ACC112 (cell line): Measurements from ENCODE around the gene F7.

Source experiments
- H2AFZ ChIP-seq: fragments of 200-600 bp; sonication (generic); one replicate; pipeline ENCODE4 v1.6.0; 2017; ENCODE audit warnings: antibody characterized with exemption, low read length; ENCODE audit not compliant: unreplicated experiment
- H3K27ac ChIP-seq: fragments of 200-600 bp; sonication (generic); 2 replicates; pipeline ENCODE4 v1.5.1; 2014; ENCODE audit warnings: low read depth, mild to moderate bottlenecking, antibody characterized with exemption, low read length, moderate library complexity
- H3K27me3 ChIP-seq: fragments of 200-600 bp; sonication (generic); 2 replicates; pipeline ENCODE4 v1.6.1; 2014; ENCODE audit warnings: mild to moderate bottlenecking, antibody characterized with exemption, low read length, moderate library complexity, mixed read lengths; ENCODE audit not compliant: insufficient read depth
- H3K36me3 ChIP-seq: fragments of 200-600 bp; sonication (generic); 2 replicates; pipeline ENCODE4 v1.6.1; 2016; ENCODE audit warnings: mild to moderate bottlenecking, antibody characterized with exemption, low read length, moderate library complexity, mixed read lengths; ENCODE audit not compliant: insufficient read depth
- H3K4me1 ChIP-seq: fragments of 200-600 bp; sonication (generic); one replicate; pipeline ENCODE4 v1.6.1; 2016; ENCODE audit warnings: low read length, mixed read lengths; ENCODE audit not compliant: insufficient read depth, unreplicated experiment, control insufficient read depth
- H3K4me3 ChIP-seq: fragments of 200-600 bp; sonication (generic); 2 replicates; pipeline ENCODE4 v1.5.1; 2014; ENCODE audit warnings: mild to moderate bottlenecking, low read depth, low read length
- H3K79me2 ChIP-seq: fragments of 200-600 bp; sonication (generic); one replicate; pipeline ENCODE4 v1.6.0; 2016; ENCODE audit warnings: low read length; ENCODE audit not compliant: control insufficient read depth, unreplicated experiment, insufficient read depth

Gene F7

GRCh38 chr13:113143466-113144254 lies 38.1 kb downstream of the F7 start:
- no peaks in the 10 kb centered on the region for H3K79me2 ChIP-seq
- H3K27me3 ChIP-seq: no peaks in the 10 kb centered on the region
- no peak overlapping the region for H3K27ac ChIP-seq
- H3K4me3 ChIP-seq: no peak overlapping the region
- no peaks in the 10 kb centered on the region for H3K4me1 ChIP-seq
- no peak overlapping the region for H2AFZ ChIP-seq
- H3K36me3 ChIP-seq: no peaks in the 10 kb centered on the region

DNA sequence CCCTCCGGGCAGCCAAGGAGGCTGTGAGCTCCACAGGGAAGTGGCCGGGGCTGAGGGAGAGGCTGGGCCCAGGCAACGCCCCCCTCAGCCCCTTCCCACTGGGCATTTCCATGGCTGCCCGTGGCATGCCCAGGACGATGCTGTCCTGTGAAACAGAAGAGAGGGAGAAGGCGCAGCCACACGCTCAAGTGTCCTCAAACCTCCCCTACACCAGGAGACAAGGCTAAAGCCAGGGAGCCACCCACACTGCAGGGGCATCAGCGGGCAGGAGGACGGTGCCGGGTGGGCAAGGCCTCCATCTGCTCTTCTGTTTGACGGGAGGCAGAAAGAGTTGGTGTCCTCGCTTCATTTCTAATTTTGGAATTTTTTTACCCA lies 38.7 kb downstream of the F7 start:
- Histone ChIP-seq H3K27ac (no peak overlapping the region), H3K4me3 (no peak overlapping the region), H2AFZ (no peak overlapping the region), H3K36me3 (no peaks in the 10 kb centered on the region), H3K79me2 (no peaks in the 10 kb centered on the region), H3K4me1 (no peaks in the 10 kb centered on the region), H3K27me3 (no peaks in the 10 kb centered on the region)

- Histone ChIP-seq H3K36me3 (no peaks in the 10 kb centered on the region), H3K4me1 (no peaks in the 10 kb centered on the region), H2AFZ (no peak overlapping the region), H3K4me3 (no peak overlapping the region), H3K27me3 (no peaks in the 10 kb centered on the region), H3K27ac (no peak overlapping the region), H3K79me2 (no peaks in the 10 kb centered on the region)
These were observed 39.9 kb downstream of the F7 start for GRCh38 chr13:113145496-113145895.

- no peaks in the 10 kb centered on the region for H3K27me3 ChIP-seq
- no peak overlapping the region for H3K4me3 ChIP-seq
- no peak overlapping the region for H2AFZ ChIP-seq
These were observed 40.5 kb downstream of the F7 start for GRCh38 chr13:113145911-113146598.

GRCh38 chr13:113146750-113147149 lies 41.2 kb downstream of the F7 start:
- Histone ChIP-seq H3K4me3 (no peak overlapping the region), H2AFZ (no peak overlapping the region), H3K36me3 (no peaks in the 10 kb centered on the region), H3K4me1 (no peaks in the 10 kb centered on the region), H3K27ac (no peak overlapping the region), H3K79me2 (no peaks in the 10 kb centered on the region), H3K27me3 (no peaks in the 10 kb centered on the region)

More at GRCh38 chr13:113145911-113146598, 40.5 kb downstream of the F7 start:
- Histone ChIP-seq H3K27ac (no peak overlapping the region), H3K36me3 (no peaks in the 10 kb centered on the region), H3K4me1 (no peaks in the 10 kb centered on the region), H3K79me2 (no peaks in the 10 kb centered on the region)

DNA sequence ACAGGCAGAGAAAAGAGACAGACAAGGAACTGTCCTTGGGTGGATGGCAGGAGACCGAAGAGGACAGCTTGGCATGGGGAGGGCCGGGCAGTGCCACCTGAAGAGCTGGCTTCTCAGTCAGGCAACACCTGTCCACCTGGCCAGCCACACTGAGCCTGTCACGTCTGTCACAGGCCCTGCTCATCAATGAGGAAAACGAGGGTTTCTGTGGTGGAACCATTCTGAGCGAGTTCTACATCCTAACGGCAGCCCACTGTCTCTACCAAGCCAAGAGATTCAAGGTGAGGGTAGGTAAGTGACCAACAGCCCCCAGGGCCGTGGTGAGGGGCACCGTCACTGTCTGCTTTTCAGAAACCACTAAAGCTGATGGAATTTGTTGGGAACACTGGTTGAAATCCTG lies 41.6 kb downstream of the F7 start:
- Histone ChIP-seq H3K27ac (no peak overlapping the region), H2AFZ (no peak overlapping the region), H3K36me3 (no peaks in the 10 kb centered on the region), H3K79me2 (no peaks in the 10 kb centered on the region), H3K4me1 (no peaks in the 10 kb centered on the region), H3K4me3 (no peak overlapping the region), H3K27me3 (no peaks in the 10 kb centered on the region)

DNA sequence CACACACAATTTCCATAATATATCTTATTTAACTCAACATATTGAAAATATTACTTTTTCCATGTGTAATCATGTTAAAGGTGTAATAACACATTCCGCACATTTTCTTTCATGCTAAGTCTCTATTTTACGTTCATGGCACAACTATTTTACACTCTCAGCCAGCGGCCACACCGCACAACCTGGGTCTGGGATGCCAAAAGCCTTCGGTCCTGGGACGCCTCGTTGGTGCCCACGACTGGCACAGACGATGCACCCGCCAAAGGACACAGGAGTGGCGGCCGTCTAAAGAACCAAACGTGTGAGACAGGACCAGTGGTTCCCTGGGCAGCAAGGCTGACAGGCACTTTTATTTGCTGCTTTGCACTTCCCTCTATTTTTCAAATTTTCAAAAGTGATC lies 42.8 kb downstream of the F7 start:
- Histone ChIP-seq H3K4me1 (peaks cover 2% of the 10 kb centered on the region), H3K79me2 (no peaks in the 10 kb centered on the region), H3K27ac (no peak overlapping the region), H3K4me3 (no peak overlapping the region), H3K36me3 (no peaks in the 10 kb centered on the region), H3K27me3 (no peaks in the 10 kb centered on the region), H2AFZ (no peak overlapping the region)

- no peak overlapping the region for H3K4me3 ChIP-seq
- H3K27ac ChIP-seq: no peak overlapping the region
- no peaks in the 10 kb centered on the region for H3K79me2 ChIP-seq
- peaks cover 5% of the 10 kb centered on the region for H3K4me1 ChIP-seq
- no peak overlapping the region for H2AFZ ChIP-seq
- H3K36me3 ChIP-seq: no peaks in the 10 kb centered on the region
- H3K27me3 ChIP-seq: no peaks in the 10 kb centered on the region
These were observed 43.4 kb downstream of the F7 start for GRCh38 chr13:113148940-113149503.

DNA sequence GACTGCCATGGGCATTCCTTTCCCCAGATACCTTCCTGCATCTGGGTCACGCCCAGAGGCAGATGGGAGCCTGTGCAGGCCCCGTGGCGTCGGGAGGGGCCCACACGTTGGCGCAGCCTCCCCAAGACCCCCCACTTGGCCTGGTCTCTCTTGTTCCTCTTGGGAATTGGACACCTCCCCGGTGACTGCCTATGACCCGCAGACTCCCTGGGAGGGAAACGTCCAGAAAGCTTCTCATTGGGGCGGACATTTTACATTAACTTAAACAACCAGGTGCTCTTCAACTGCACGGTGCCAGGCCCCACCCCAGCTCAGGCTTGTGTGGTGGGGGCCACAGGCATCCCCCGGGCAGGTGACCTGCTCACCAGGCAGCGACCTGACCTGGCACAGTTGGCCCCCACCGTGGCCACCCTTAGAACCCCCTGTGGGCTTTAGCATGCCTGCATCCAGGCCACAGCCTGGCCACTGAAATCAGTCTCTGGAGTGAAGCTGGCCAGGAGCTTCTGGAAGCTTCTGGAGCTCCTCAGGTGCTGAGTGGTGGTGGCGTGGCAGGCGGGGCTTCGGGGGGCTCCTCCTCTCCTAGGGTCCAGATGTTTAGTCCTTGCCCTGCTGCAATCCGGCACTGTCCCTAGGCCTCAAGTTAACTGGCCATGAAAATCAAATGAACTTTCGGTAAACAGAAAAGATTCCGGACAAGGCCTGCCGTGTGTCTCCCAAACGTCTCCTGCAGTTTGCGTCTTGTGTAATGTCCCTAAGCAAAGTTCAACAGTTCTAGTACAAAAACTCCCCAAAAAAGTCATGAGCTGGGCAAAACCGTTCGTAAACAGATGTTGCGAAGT lies 44.3 kb downstream of the F7 start:
- Histone ChIP-seq H3K4me3 (no peak overlapping the region), H3K36me3 (no peaks in the 10 kb centered on the region), H3K79me2 (no peaks in the 10 kb centered on the region), H3K4me1 (peaks cover 5% of the 10 kb centered on the region), H3K27me3 (no peaks in the 10 kb centered on the region), H3K27ac (no peak overlapping the region), H2AFZ (no peak overlapping the region)

DNA sequence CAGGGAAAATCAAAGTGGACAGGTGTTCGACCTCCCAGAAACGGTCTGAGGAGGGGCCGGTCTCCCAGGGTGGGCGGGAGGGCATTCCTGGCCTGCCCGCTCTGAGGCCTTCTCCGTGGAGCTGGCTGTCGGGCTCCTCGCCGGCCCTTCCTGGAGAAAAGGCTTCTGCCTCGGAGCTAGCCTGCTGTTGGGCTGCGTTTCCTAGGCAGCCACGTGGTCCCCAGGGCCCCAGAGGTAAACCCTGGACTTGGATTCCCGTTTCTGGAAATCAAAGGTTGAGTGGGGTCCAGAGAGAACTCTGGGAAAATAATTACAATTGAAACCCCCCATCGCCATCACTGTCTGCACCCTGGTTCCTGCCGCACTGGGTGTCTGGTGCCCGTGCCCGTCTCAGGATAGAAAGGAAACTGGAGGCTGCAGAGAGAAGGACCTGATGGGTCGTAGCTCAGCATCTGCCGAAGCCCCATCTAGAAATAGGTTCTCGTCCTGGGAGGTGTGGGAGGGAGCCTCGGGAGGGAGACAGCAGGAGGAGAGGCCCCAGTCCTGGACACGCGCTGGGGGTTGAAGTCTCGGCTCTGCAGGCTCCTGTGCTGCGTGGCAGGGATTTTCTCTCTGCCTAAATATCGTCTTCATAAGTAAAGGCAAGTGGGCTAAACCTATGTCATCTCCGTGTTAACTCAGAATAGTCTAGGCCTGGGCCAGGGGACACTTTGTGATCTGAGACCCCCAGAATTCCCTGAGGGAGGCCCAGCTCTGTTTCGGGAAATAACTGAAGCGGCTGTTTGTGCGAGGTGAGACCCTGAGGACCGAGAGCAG lies 45.2 kb downstream of the F7 start:
- Histone ChIP-seq H3K36me3 (no peaks in the 10 kb centered on the region), H2AFZ (no peak overlapping the region), H3K4me3 (no peak overlapping the region), H3K4me1 (peaks cover 5% of the 10 kb centered on the region), H3K79me2 (no peaks in the 10 kb centered on the region), H3K27ac (no peak overlapping the region), H3K27me3 (no peaks in the 10 kb centered on the region)
